SK-N-SH treated with all-trans-retinoic acid at 6 μM for 48 hours (cell line): ENCODE measurements around the gene ACTR2.

Experiments
- ATAC-seq: fragments of 200-7000 bp; cut with Tn5 transposase; 3 replicates; pipeline ENCODE4 v1.9.1; 2020; ENCODE audit warnings: mild to moderate bottlenecking, moderate library complexity
- ARNTL ChIP-seq: fragments of 450-650 bp; formaldehyde crosslinking; IDR thresholded peaks from 2 replicates; pipeline ENCODE4 v1.5.0; 2020; ENCODE audit warnings: low read depth, mild to moderate bottlenecking, moderate library complexity, borderline replicate concordance
- BACH2 ChIP-seq: fragments of 250-450 bp; sonication (Bioruptor Pico); IDR thresholded peaks from 2 replicates; pipeline ENCODE4 v1.9.0; 2021; ENCODE audit warnings: mild to moderate bottlenecking, borderline replicate concordance
- CSDC2 ChIP-seq: fragments of 250-450 bp; sonication (Bioruptor Pico); IDR thresholded peaks from 2 replicates; pipeline ENCODE4 v1.5.0; 2020; ENCODE audit warnings: mild to moderate bottlenecking, moderate library complexity
- ESRRG ChIP-seq: fragments of 250-450 bp; sonication (Bioruptor Pico); IDR thresholded peaks from 2 replicates; pipeline ENCODE4 v1.6.1; 2021; ENCODE audit warnings: mild to moderate bottlenecking
- GLIS3 ChIP-seq: fragments of 250-450 bp; sonication (Bioruptor Pico); IDR thresholded peaks from 2 replicates; pipeline ENCODE4 v1.5.0; 2020; ENCODE audit warnings: mild to moderate bottlenecking, moderate library complexity
- ISL1 ChIP-seq: fragments of 250-450 bp; sonication (Bioruptor Pico); IDR thresholded peaks from 2 replicates; pipeline ENCODE4 v2.1.2; 2022; ENCODE audit warnings: mild to moderate bottlenecking, moderate library complexity
- OSR1 ChIP-seq: fragments of 250-450 bp; sonication (Bioruptor Pico); IDR thresholded peaks from 2 replicates; pipeline ENCODE4 v1.8.0; 2022; ENCODE audit warnings: moderate library complexity, mild to moderate bottlenecking, inconsistent platforms
- PATZ1 ChIP-seq: fragments of 250-450 bp; sonication (Bioruptor Pico); IDR thresholded peaks from 2 replicates; pipeline ENCODE4 v1.8.0; 2020; ENCODE audit warnings: mild to moderate bottlenecking, moderate library complexity, borderline replicate concordance
- POU6F1 ChIP-seq: fragments of 250-450 bp; sonication (Bioruptor Pico); IDR thresholded peaks from 2 replicates; pipeline ENCODE4 v1.8.0; 2021; ENCODE audit warnings: low read depth, mild to moderate bottlenecking, moderate library complexity, borderline replicate concordance
- PPARA ChIP-seq: fragments of 250-450 bp; sonication (Bioruptor Pico); IDR thresholded peaks from 2 replicates; pipeline ENCODE4 v1.5.0; 2020; ENCODE audit warnings: mild to moderate bottlenecking, borderline replicate concordance
- SNAI2 ChIP-seq: fragments of 250-450 bp; sonication (Bioruptor Pico); IDR thresholded peaks from 2 replicates; pipeline ENCODE4 v1.5.0; 2020; ENCODE audit warnings: mild to moderate bottlenecking, moderate library complexity
- TOX ChIP-seq: fragments of 250-450 bp; sonication (Bioruptor Pico); IDR thresholded peaks from 2 replicates; pipeline ENCODE4 v1.8.0; 2021; ENCODE audit warnings: mild to moderate bottlenecking, moderate library complexity, borderline replicate concordance
- TSHZ2 ChIP-seq: fragments of 250-450 bp; sonication (Bioruptor Pico); IDR thresholded peaks from 2 replicates; pipeline ENCODE4 v1.5.0; 2020; ENCODE audit warnings: mild to moderate bottlenecking, moderate library complexity
- ZC3H10 ChIP-seq: fragments of 250-450 bp; sonication (Bioruptor Pico); IDR thresholded peaks from 2 replicates; pipeline ENCODE4 v1.5.1; 2021; ENCODE audit warnings: mild to moderate bottlenecking, moderate library complexity
- ZFP3 ChIP-seq: fragments of 250-450 bp; sonication (Bioruptor Pico); IDR thresholded peaks from 2 replicates; pipeline ENCODE4 v1.5.0; 2020; ENCODE audit warnings: mild to moderate bottlenecking, moderate library complexity
- ZFP30 ChIP-seq: fragments of 450-650 bp; formaldehyde crosslinking; IDR thresholded peaks from 2 replicates; pipeline ENCODE4 v1.5.0; 2022; ENCODE audit warnings: mild to moderate bottlenecking, moderate library complexity
- ZNF565 ChIP-seq: fragments of 450-650 bp; formaldehyde crosslinking; conservative IDR thresholded peaks from 2 replicates; pipeline ENCODE4 v1.5.0; 2020; ENCODE audit warnings: low read depth, mild to moderate bottlenecking, moderate library complexity
- ZNF70 ChIP-seq: fragments of 450-650 bp; formaldehyde crosslinking; IDR thresholded peaks from 2 replicates; pipeline ENCODE4 v1.5.0; 2020; ENCODE audit warnings: mild to moderate bottlenecking, moderate library complexity
- ZNF8 ChIP-seq: fragments of 450-650 bp; formaldehyde crosslinking; IDR thresholded peaks from 2 replicates; pipeline ENCODE4 v1.5.0; 2020; ENCODE audit warnings: mild to moderate bottlenecking, moderate library complexity

The ACTR2 gene

GRCh38 chr2:65313126-65313953 is 85.7 kb downstream of the ACTR2 start:
- TF ChIP-seq ZNF565 (CRISPR knock-in tag): no peak
- no peak for TF ChIP-seq ARNTL (CRISPR knock-in tag)
- no peak for TF ChIP-seq ESRRG
- TF ChIP-seq CSDC2 (CRISPR knock-in tag): no peak
- TF ChIP-seq TOX (CRISPR knock-in tag): no peak
- no peak for TF ChIP-seq PATZ1 (CRISPR knock-in tag)
- TF ChIP-seq PPARA (CRISPR knock-in tag): no peak
- TF ChIP-seq ZNF70 (CRISPR knock-in tag): no peak
- no peak for TF ChIP-seq TSHZ2 (CRISPR knock-in tag)
- TF ChIP-seq POU6F1: no peak
- TF ChIP-seq, all 23 proteins: peak for 0
- no peak for ATAC-seq

- TF ChIP-seq CSDC2 (CRISPR knock-in tag) (no peak), TOX (CRISPR knock-in tag) (no peak), PATZ1 (CRISPR knock-in tag) (no peak), SNAI2 (CRISPR knock-in tag) (no peak), GLIS3 (CRISPR knock-in tag) (no peak), ZNF565 (CRISPR knock-in tag) (no peak), ZFP3 (CRISPR knock-in tag) (no peak), ISL1 (CRISPR knock-in tag) (no peak), ZC3H10 (CRISPR knock-in tag) (no peak), OSR1 (no peak), ZFP30 (CRISPR knock-in tag) (no peak), ZNF8 (CRISPR knock-in tag) (no peak), BACH2 (CRISPR knock-in tag) (no peak), ARNTL (CRISPR knock-in tag) (no peak)
- no peak for ATAC-seq
These were observed 86.3 kb downstream of the ACTR2 start for GRCh38 chr2:65313954-65314256.

- no peak for TF ChIP-seq ARNTL (CRISPR knock-in tag)
- no peak for TF ChIP-seq BACH2 (CRISPR knock-in tag)
- TF ChIP-seq ZFP30 (CRISPR knock-in tag): no peak
- TF ChIP-seq TOX (CRISPR knock-in tag): no peak
- ATAC-seq: no peak
These were observed 87.3 kb downstream of the ACTR2 start for GRCh38 chr2:65314801-65315441.
